WERI-Rb-1 (cell line): ENCODE results near the gene SGMS1.
"Not testable (repeated sequence)": the region's sequence is repeated elsewhere in the genome, so short reads cannot be mapped to it uniquely, and the experiment has no call there.

ENCODE experiments used
- DNase-seq: peaks from one replicate; pipeline ENCODE4 v3.0.0-alpha.2; 2020
- H3K27ac ChIP-seq: fragments of 250-450 bp; sonication (Bioruptor Pico); 2 replicates; pipeline ENCODE4 v1.5.1; 2020; ENCODE audit warnings: mild to moderate bottlenecking, moderate library complexity
- H3K27me3 ChIP-seq: fragments of 250-450 bp; sonication (Bioruptor Pico); 2 replicates; pipeline ENCODE4 v1.5.1; 2021; ENCODE audit warnings: mild to moderate bottlenecking, low read depth, moderate library complexity; ENCODE audit not compliant: insufficient read depth, severe bottlenecking
- H3K36me3 ChIP-seq: fragments of 250-450 bp; sonication (Bioruptor Pico); 2 replicates; pipeline ENCODE4 v1.5.1; 2020; ENCODE audit warnings: mild to moderate bottlenecking, moderate library complexity
- H3K4me3 ChIP-seq: 2 replicates; pipeline ENCODE4 v1.5.1; 2011; ENCODE audit warnings: low read depth, mild to moderate bottlenecking, control low read depth, low read length
- H3K9me3 ChIP-seq: fragments of 250-450 bp; sonication (Bioruptor Pico); 2 replicates; pipeline ENCODE4 v1.5.1; 2021; ENCODE audit warnings: mild to moderate bottlenecking, moderate library complexity; ENCODE audit not compliant: severe bottlenecking
- TF ChIP-seq, protein P1 (sequence below): IDR thresholded peaks from 2 replicates; pipeline ENCODE4 v1.5.1; 2011; ENCODE audit warnings: low read depth, mild to moderate bottlenecking, control low read depth, inconsistent platforms, low read length

SGMS1 gene

DNA sequence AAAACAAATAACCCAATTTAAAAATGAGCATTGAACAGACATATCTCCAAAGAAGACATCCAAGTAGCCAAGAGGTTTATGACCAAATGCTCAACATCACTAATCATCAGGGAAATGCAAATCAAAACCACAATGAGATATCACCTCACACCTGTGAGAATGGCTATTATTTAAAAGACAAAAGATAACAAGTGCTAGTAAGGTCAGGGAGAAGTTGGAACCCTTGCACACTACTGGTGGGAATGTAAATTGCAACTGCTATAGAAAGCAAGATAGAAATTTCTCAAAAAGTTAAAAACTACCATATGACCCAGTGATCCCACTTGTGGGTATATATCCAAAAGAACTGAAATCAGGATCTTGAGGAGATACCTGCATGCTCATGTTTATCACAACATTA is 49.5 kb downstream of the SGMS1 start:
- no peak for DNase-seq
- Histone ChIP-seq H3K4me3 (no peak overlapping the region), H3K36me3 (no peaks in the 10 kb centered on the region), H3K27me3 (no peaks in the 10 kb centered on the region), H3K9me3 (no peaks in the 10 kb centered on the region), H3K27ac (no peak overlapping the region)
- TF ChIP-seq, protein P1, sequence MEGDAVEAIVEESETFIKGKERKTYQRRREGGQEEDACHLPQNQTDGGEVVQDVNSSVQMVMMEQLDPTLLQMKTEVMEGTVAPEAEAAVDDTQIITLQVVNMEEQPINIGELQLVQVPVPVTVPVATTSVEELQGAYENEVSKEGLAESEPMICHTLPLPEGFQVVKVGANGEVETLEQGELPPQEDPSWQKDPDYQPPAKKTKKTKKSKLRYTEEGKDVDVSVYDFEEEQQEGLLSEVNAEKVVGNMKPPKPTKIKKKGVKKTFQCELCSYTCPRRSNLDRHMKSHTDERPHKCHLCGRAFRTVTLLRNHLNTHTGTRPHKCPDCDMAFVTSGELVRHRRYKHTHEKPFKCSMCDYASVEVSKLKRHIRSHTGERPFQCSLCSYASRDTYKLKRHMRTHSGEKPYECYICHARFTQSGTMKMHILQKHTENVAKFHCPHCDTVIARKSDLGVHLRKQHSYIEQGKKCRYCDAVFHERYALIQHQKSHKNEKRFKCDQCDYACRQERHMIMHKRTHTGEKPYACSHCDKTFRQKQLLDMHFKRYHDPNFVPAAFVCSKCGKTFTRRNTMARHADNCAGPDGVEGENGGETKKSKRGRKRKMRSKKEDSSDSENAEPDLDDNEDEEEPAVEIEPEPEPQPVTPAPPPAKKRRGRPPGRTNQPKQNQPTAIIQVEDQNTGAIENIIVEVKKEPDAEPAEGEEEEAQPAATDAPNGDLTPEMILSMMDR: no peak

DNA sequence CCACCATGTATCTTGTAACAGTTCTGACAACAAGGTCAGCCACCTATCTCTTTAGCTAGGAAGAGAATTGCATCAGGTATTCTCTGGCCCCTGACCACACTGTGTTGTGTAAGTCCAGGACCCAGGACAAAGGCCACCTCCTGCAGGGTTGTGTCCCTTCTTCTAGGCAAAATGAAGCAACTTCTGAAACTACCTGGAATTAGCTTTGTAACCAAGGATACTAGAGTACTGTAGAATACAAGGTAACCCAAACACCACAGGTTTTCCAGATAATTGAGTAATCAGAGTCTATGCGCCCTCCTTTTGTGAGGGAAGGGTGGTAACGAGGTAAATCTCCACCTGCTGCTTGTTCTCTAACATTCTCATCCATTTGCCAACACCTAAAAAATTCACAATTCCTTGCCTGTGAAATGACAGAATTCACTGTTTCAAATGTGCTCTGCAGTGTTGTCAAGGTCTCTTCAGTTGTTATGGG is 51.7 kb downstream of the SGMS1 start:
- TF ChIP-seq, protein P1: no peak
- no peak for DNase-seq
- Histone ChIP-seq H3K9me3 (no peaks in the 10 kb centered on the region), H3K27me3 (no peaks in the 10 kb centered on the region), H3K36me3 (no peaks in the 10 kb centered on the region), H3K27ac (no peak overlapping the region), H3K4me3 (no peak overlapping the region)

DNA sequence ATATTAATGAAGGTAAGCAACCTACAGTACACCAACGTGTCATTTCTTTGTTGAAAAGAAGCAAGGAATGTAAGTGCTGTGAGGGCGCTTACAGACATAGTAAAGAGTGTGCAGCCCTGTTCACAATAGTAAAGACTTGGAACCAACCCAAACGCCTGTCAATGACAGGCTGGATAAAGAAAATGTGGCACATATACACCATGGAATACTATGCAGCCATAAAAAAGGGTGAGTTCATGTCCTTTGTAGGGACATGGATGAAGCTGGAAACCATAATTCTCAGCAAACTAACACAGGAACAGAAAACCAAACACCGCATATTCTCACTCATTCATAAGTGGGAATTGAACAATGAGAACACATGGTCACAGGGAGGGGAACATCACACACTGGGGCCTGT is 55.0 kb downstream of the SGMS1 start:
- not testable (repeated sequence) for H3K36me3 ChIP-seq, H3K9me3 ChIP-seq, H3K4me3 ChIP-seq, H3K27me3 ChIP-seq, H3K27ac ChIP-seq, DNase-seq

DNA sequence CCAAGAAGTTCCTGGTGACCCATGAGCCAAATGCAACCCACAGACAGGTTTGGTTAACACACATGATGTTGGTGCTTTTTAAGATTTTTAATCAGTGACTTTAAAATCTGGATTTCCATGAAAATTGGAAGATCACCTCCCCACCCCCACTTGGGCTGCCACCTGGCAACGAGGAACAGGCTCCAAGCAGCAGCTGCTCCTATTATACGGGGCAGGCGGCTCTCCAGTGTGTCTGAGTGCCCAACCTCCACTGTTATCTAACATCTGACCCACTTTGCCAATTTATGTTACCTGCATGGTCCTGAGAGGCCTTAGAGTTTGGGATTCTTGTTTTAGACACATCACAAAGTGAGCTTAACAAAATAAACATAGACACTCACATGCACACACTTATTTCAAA is 56.4 kb downstream of the SGMS1 start:
- Histone ChIP-seq H3K36me3 (no peaks in the 10 kb centered on the region), H3K9me3 (no peaks in the 10 kb centered on the region), H3K27me3 (no peaks in the 10 kb centered on the region), H3K4me3 (no peak overlapping the region), H3K27ac (no peak overlapping the region)
- TF ChIP-seq, protein P1: no peak
- DNase-seq: no peak

GRCh38 chr10:50566150-50566549 is 57.6 kb downstream of the SGMS1 start:
- Histone ChIP-seq H3K27me3 (no peaks in the 10 kb centered on the region), H3K4me3 (no peak overlapping the region), H3K27ac (no peak overlapping the region), H3K9me3 (no peaks in the 10 kb centered on the region), H3K36me3 (no peaks in the 10 kb centered on the region)
- no peak for DNase-seq
- TF ChIP-seq, protein P1: no peak

DNA sequence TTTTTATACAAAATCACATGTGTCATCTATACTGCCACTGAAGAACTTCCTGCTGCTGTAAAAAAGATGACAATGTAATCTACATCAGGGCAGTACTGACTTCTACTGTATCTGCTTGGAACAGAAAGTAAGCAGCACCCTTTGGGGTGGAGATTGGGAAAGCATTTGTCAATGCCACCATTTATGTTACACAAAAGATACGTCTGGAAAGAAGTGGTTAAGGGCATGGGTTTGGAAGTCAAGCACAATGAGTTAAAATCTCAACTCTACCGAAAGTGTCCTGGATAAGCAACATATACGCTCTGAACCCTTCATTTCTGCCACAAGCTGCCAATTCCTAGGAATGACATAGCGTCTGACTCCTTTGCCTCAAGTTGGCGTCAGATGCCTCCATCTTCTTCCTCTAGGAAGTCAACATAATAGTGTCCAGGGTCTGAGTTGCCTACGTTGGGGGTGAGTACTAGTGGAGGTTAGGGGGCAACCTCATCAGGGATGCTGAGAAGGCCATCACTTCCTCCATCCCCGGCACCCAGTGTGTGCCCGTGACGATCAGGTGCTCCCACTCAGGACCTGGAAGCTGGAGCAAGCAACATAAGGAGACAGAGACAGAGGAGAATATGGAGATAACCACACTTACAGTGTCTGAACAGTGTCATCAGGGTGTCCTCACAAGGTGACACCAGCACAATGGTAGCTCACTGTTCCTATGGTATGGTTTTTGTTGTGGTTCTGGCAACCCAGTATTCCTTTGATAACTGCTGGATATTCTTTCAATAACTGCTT is 58.3 kb downstream of the SGMS1 start:
- Histone ChIP-seq H3K27me3 (no peaks in the 10 kb centered on the region), H3K9me3 (no peaks in the 10 kb centered on the region), H3K4me3 (no peak overlapping the region), H3K36me3 (no peaks in the 10 kb centered on the region), H3K27ac (no peak overlapping the region)
- DNase-seq: no peak
- TF ChIP-seq, protein P1: no peak
